Osteoblast (primary cell): ENCODE results near the gene RBFA. TPM values are rescaled to one million over a fixed set of nuclear protein-coding genes. Genes with fewer than 3 reads are reported as not detected.

Experiments used
- DNase-seq: peaks from one replicate; pipeline ENCODE4 v3.0.0; 2011; ENCODE audit warnings: low spot score, mixed read lengths; ENCODE audit not compliant: insufficient read length; ENCODE audit errors: missing footprints
- H2AFZ ChIP-seq: 2 replicates; pipeline ENCODE4 v1.6.0; 2011; ENCODE audit warnings: mild to moderate bottlenecking, low read length
- H3K27ac ChIP-seq: 2 replicates; pipeline ENCODE4 v1.5.1; 2011; ENCODE audit warnings: mild to moderate bottlenecking, low read depth, low read length, moderate library complexity
- H3K27me3 ChIP-seq: 2 replicates; pipeline ENCODE4 v1.6.0; 2012; ENCODE audit warnings: mild to moderate bottlenecking, control low read depth, inconsistent platforms, low read length, moderate library complexity; ENCODE audit not compliant: insufficient read depth
- H3K36me3 ChIP-seq: 2 replicates; pipeline ENCODE4 v1.5.1; 2011; ENCODE audit warnings: mild to moderate bottlenecking, low read length, control low read depth, moderate library complexity; ENCODE audit not compliant: insufficient read depth
- H3K4me1 ChIP-seq: 2 replicates; pipeline ENCODE4 v1.5.1; 2011; ENCODE audit warnings: mild to moderate bottlenecking, low read length, control low read depth, moderate library complexity; ENCODE audit not compliant: insufficient read depth
- H3K4me2 ChIP-seq: 2 replicates; pipeline ENCODE4 v1.6.0; 2011; ENCODE audit warnings: mild to moderate bottlenecking, low read length; ENCODE audit not compliant: insufficient read depth
- H3K4me3 ChIP-seq: fragments of 200-600 bp; sonication (generic); 3 replicates; pipeline ENCODE4 v1.5.1; 2012; ENCODE audit warnings: mild to moderate bottlenecking, low read length, inconsistent platforms; ENCODE audit not compliant: insufficient read depth
- H3K79me2 ChIP-seq: 2 replicates; pipeline ENCODE4 v1.6.0; 2012; ENCODE audit warnings: mild to moderate bottlenecking, low read length, control low read depth, inconsistent platforms; ENCODE audit not compliant: insufficient read depth
- H3K9me3 ChIP-seq: 2 replicates; pipeline ENCODE4 v1.5.1; 2011; ENCODE audit warnings: low read depth, low read length, control low read depth
- H4K20me1 ChIP-seq: 2 replicates; pipeline ENCODE4 v1.6.0; 2012; ENCODE audit warnings: mild to moderate bottlenecking, low read length, control low read depth; ENCODE audit not compliant: insufficient read depth
- CTCF ChIP-seq: IDR thresholded peaks from 2 replicates; pipeline ENCODE4 v1.5.1; 2011; ENCODE audit warnings: mild to moderate bottlenecking, low read depth, low read length, moderate library complexity; ENCODE audit errors: extremely low read depth
- total RNA-seq: library from RNA; depleted of rRNA; stranded (reverse); fragments of >200 nt; gene quantifications from 2 replicates; pipeline ENCODE4 v1.2.3, GENCODE V29; 2012

Gene RBFA
- total RNA-seq, 1 donor: 29.0 TPM

DNA sequence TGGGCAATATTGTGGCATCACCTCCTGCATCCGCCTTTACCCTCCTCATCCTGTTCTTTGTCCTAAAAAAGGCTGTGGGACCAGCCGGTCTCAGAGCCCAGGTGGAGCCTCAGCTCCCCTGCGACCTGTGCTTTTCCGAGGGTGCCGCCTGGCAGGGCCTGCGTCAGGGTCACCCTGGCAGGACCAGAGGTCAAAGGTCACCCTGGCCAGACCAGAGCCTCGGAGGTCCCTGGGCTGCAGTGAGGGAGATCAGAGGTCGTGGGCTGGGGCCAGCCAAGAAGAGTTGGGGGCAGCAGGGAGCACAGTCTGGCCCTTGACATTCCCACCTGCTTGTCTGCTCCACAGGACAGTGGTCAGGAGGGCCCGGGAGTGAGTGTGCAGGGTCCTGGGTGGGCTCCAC is 31.5 kb downstream of the RBFA start:
- H3K4me2 ChIP-seq: no peak overlapping the region
- no peak for TF ChIP-seq CTCF
- H3K9me3 ChIP-seq: no peaks in the 10 kb centered on the region
- no peaks in the 10 kb centered on the region for H3K4me1 ChIP-seq
- no peaks in the 10 kb centered on the region for H4K20me1 ChIP-seq
- H3K36me3 ChIP-seq: no peaks in the 10 kb centered on the region
- no peak overlapping the region for H3K27ac ChIP-seq
- no peaks in the 10 kb centered on the region for H3K27me3 ChIP-seq
- no peaks in the 10 kb centered on the region for H3K79me2 ChIP-seq
- no peak for DNase-seq
- H2AFZ ChIP-seq: no peak overlapping the region
- no peak overlapping the region for H3K4me3 ChIP-seq

DNA sequence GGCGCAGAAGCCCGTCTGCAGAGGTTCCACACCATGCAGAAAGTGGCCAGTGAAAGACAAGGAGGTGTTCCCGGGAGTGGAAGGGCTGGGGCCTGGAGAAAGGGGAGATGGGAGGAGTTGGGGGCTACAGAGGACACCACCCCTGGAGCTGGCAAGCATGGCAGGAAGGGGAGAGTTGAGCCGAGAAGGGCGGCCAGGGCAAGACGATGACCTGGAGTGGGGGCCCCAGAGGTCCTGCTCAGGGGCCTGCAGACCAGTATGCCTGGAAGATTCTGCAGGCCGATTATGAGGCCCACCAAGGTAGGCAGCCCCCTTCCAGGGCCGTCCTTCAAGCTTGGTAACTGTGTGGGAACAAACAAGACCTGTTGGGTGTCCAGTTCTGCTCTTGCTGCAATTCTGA is 33.1 kb downstream of the RBFA start:
- no peak overlapping the region for H3K4me3 ChIP-seq
- H3K27ac ChIP-seq: no peak overlapping the region
- H4K20me1 ChIP-seq: no peaks in the 10 kb centered on the region
- no peaks in the 10 kb centered on the region for H3K79me2 ChIP-seq
- no peaks in the 10 kb centered on the region for H3K4me1 ChIP-seq
- no peak overlapping the region for H2AFZ ChIP-seq
- no peaks in the 10 kb centered on the region for H3K9me3 ChIP-seq
- DNase-seq: no peak
- no peak for TF ChIP-seq CTCF
- no peaks in the 10 kb centered on the region for H3K36me3 ChIP-seq
- H3K27me3 ChIP-seq: no peaks in the 10 kb centered on the region
- H3K4me2 ChIP-seq: no peak overlapping the region

DNA sequence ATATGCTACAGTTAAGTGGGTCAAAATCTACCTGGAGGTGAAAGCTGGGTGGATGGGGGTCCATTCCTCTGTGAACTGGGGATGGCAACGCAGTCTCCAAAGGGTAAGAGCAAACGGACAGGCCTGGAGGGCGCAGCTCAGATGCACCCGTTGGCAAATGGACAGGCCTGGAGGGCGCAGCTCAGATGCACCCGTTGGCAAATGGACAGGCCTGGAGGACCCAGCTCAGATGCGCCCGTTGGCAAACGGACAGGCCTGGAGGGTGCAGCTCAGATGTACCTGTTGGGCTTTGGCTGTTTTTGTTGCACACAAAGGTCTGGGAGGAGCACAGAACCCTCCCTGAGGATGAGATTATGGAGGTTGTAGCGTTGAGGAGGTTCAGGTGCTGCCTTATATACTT is 33.7 kb downstream of the RBFA start:
- H4K20me1 ChIP-seq: no peaks in the 10 kb centered on the region
- no peak for TF ChIP-seq CTCF
- no peak overlapping the region for H3K4me2 ChIP-seq
- no peaks in the 10 kb centered on the region for H3K9me3 ChIP-seq
- H3K36me3 ChIP-seq: no peaks in the 10 kb centered on the region
- H3K79me2 ChIP-seq: no peaks in the 10 kb centered on the region
- H2AFZ ChIP-seq: no peak overlapping the region
- H3K4me3 ChIP-seq: no peak overlapping the region
- H3K4me1 ChIP-seq: no peaks in the 10 kb centered on the region
- DNase-seq: no peak
- no peak overlapping the region for H3K27ac ChIP-seq
- no peaks in the 10 kb centered on the region for H3K27me3 ChIP-seq

GRCh38 chr18:80068571-80069272 is 34.5 kb downstream of the RBFA start:
- TF ChIP-seq CTCF: no peak
- Histone ChIP-seq H3K4me2 (no peak overlapping the region), H3K27ac (no peak overlapping the region), H2AFZ (no peak overlapping the region), H3K9me3 (no peaks in the 10 kb centered on the region), H3K36me3 (no peaks in the 10 kb centered on the region), H3K4me3 (no peak overlapping the region), H4K20me1 (no peaks in the 10 kb centered on the region), H3K4me1 (no peaks in the 10 kb centered on the region), H3K27me3 (no peaks in the 10 kb centered on the region), H3K79me2 (no peaks in the 10 kb centered on the region)
- DNase-seq: no peak
